ENCODE results near the gene ZNF496. TPM values are rescaled to one million over a fixed set of nuclear protein-coding genes. Genes with fewer than 3 reads are reported as not detected.

Gene ZNF496
- total and polyA plus RNA-seq, 11 donors: 6.2 to 37.9 (median 15.0) TPM

- H3K4me3 ChIP-seq: peak overlapping the region in 2 of 12 donors; percentile 3 to 34
- no peak for TF ChIP-seq POLR2A (IDR thresholded peaks at IDR 0.05)
- TF ChIP-seq, protein P1, sequence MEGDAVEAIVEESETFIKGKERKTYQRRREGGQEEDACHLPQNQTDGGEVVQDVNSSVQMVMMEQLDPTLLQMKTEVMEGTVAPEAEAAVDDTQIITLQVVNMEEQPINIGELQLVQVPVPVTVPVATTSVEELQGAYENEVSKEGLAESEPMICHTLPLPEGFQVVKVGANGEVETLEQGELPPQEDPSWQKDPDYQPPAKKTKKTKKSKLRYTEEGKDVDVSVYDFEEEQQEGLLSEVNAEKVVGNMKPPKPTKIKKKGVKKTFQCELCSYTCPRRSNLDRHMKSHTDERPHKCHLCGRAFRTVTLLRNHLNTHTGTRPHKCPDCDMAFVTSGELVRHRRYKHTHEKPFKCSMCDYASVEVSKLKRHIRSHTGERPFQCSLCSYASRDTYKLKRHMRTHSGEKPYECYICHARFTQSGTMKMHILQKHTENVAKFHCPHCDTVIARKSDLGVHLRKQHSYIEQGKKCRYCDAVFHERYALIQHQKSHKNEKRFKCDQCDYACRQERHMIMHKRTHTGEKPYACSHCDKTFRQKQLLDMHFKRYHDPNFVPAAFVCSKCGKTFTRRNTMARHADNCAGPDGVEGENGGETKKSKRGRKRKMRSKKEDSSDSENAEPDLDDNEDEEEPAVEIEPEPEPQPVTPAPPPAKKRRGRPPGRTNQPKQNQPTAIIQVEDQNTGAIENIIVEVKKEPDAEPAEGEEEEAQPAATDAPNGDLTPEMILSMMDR (IDR thresholded peaks at IDR 0.05): no peak
- peak in 4 of 5 donors; percentile 47 to 73 (median 69) for DNase-seq
- no peaks in the 10 kb centered on the region for H3K9me3 ChIP-seq
- H3K27ac ChIP-seq: peak overlapping the region; percentile 21 to 91 (median 56)
- peaks cover 0 to 12% (median 0%) of the 10 kb centered on the region in 9 donors for H3K27me3 ChIP-seq
- intact Hi-C loops (cut with DNase I): no loop called here
- H3K36me3 ChIP-seq: no peaks in the 10 kb centered on the region
- ATAC-seq: peak; percentile 65 to 84 (median 76)
- WGBS, 4 donors: 37 to 49% (median 43%) methylated on average over 11 of the region's 11 CpGs
- H3K4me1 ChIP-seq: peaks cover 0 to 49% (median 11%) of the 10 kb centered on the region in 12 donors
Observed at GRCh38 chr1:247360991-247361731, 29.5 kb upstream of the ZNF496 start.

GRCh38 chr1:247360116-247360898 lies 28.6 kb upstream of the ZNF496 start:
- Histone ChIP-seq H3K9me3 (no peaks in the 10 kb centered on the region), H3K36me3 (no peaks in the 10 kb centered on the region), H3K4me1 (peaks cover 0 to 57% (median 12%) of the 10 kb centered on the region in 12 donors), H3K27ac (peak overlapping the region in 10 of 12 donors; percentile 22 to 91 (median 65)), H3K4me3 (peak overlapping the region in 3 of 12 donors; percentile 8 to 34 (median 18)), H3K27me3 (peaks cover 0 to 3% (median 0%) of the 10 kb centered on the region in 9 donors)
- peak in 2 of 4 donors; percentile 21 to 48 for ATAC-seq
- peak in 1 of 5 donors; percentile 40 for DNase-seq
- TF ChIP-seq, protein P1 (IDR thresholded peaks at IDR 0.05): no peak
- intact Hi-C loops (cut with DNase I): no loop called here
- 73 to 78% (median 77%) methylated on average over 13 of the region's 13 CpGs for WGBS, 4 donors

DNA sequence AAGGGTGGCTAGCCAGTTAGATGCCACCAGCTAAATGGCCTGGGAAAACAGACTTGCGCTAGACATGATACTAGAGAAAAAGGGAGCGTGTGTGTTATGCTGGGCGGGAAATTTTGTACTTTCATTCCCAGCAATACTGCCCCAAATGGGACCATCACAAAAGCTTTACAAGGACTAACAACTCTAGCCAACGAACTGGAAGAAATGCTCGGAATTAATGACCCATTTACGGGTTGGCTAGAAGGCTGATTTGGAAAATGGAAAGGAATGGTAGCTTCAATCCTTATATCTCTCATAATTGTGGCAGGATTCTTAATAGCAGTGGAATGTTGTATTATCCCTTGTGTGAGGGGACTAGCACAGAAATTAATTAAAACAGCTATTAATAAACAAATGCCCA lies 27.9 kb upstream of the ZNF496 start:
- intact Hi-C loops (cut with DNase I): no loop called here
- no peaks in the 10 kb centered on the region for H3K36me3 ChIP-seq
- peaks cover 0 to 59% (median 13%) of the 10 kb centered on the region in 12 donors for H3K4me1 ChIP-seq
- ATAC-seq (no peak), DNase-seq (no peak)
- TF ChIP-seq, protein P1 (IDR thresholded peaks at IDR 0.05): no peak
- TF ChIP-seq POLR2A (IDR thresholded peaks at IDR 0.05): no peak
- H3K27ac ChIP-seq: peak overlapping the region in 6 of 12 donors; percentile 61 to 91 (median 74)
- H3K4me3 ChIP-seq: no peak overlapping the region
- 92 to 96% (median 95%) methylated on average over 6 of the region's 6 CpGs for WGBS, 4 donors
- H3K27me3 ChIP-seq: peaks cover 0 to 3% (median 0%) of the 10 kb centered on the region in 9 donors
- no peaks in the 10 kb centered on the region for H3K9me3 ChIP-seq

DNA sequence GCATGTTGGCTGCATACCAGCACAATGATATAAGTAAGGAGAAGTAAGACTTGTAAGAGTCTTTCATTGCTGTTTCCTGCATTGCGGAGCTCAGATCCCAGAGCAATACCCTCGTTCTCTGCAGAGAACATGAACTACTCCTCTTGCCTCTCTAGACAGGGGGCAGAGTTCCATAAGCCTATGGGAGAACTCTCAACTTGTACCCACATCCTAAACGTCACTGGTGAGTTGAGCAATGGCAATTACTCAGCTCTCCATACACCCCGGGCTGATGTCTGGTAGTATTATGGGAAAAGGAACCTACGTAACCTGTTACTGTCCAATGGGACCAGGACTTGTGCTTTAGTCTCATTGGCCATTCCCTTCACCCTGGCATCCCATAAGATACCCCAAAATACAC lies 27.3 kb upstream of the ZNF496 start:
- Histone ChIP-seq H3K4me1 (peaks cover 0 to 59% (median 13%) of the 10 kb centered on the region in 12 donors), H3K27me3 (no peaks in the 10 kb centered on the region), H3K36me3 (no peaks in the 10 kb centered on the region), H3K27ac (peak overlapping the region in 1 of 12 donors; percentile 91), H3K4me3 (no peak overlapping the region), H3K9me3 (no peaks in the 10 kb centered on the region)
- 84 to 86% (median 85%) methylated on average over 5 of the region's 5 CpGs for WGBS, 4 donors
- intact Hi-C loops (cut with DNase I): no loop called here
- no peak for TF ChIP-seq POLR2A (IDR thresholded peaks at IDR 0.05)
- TF ChIP-seq, protein P1 (IDR thresholded peaks at IDR 0.05): no peak
- ATAC-seq: peak in 1 of 4 donors; percentile 34
- DNase-seq: no peak
